Endothelial cell of umbilical vein (primary cell): ENCODE measurements around the gene RUSF1. TPM values are rescaled to one million over a fixed set of nuclear protein-coding genes. Genes with fewer than 3 reads are reported as not detected.

Source experiments
- BruUV-seq: library from RNA; stranded (reverse); fragments of 400-500 nt; replicated peaks from 2 replicates; lab custom pipeline; 2021; lab: Mats Ljungman, UMichigan
- CTCF ChIA-PET: fragments of 300-600, 350-600 bp; sonication (Branson Sonifier 250); formaldehyde crosslinking; loops from one replicate; lab custom pipeline; 2021; ENCODE audit warnings: antibody characterized with exemption, inconsistent platforms; lab: Charles Lee
- POLR2A ChIA-PET: fragments of 300-600, 350-600 bp; sonication (Branson Sonifier 250); formaldehyde crosslinking; loops from one replicate; lab custom pipeline; 2021; ENCODE audit warnings: antibody characterized with exemption, inconsistent platforms; lab: Charles Lee
- DNase-seq: peaks from one replicate; pipeline ENCODE4 v3.0.0-alpha.2; 2011; ENCODE audit warnings: low read depth, low spot score
- FAIRE-seq: peaks from 2 replicates; lab custom pipeline; 2011; peaks lifted over from hg19 to GRCh38; lab: Jason Lieb, UNC
- H2AFZ ChIP-seq: 2 replicates; pipeline ENCODE4 v1.6.0; 2012; ENCODE audit warnings: low read depth, low read length, control low read depth, inconsistent platforms
- H3K27ac ChIP-seq: 2 replicates; pipeline ENCODE4 v1.5.1; 2011; ENCODE audit warnings: low read depth, mild to moderate bottlenecking, control low read depth, low read length, moderate library complexity; ENCODE audit not compliant: insufficient read depth
- H3K27me3 ChIP-seq, 2 experiments: 2 replicates each; pipeline versions ENCODE4 v1.6.0 to v1.6.1; 2011; ENCODE audit warnings: low read length in 2 of 2, mixed read lengths in 1 of 2; ENCODE audit not compliant: control insufficient read depth in 2 of 2, insufficient read depth in 2 of 2
- H3K36me3 ChIP-seq, 2 experiments: 2 replicates in 1 of 2; 3 replicates in 1 of 2; pipeline ENCODE4 v1.5.1; 2011; ENCODE audit warnings: low read length in 2 of 2, mild to moderate bottlenecking in 1 of 2, moderate library complexity in 1 of 2; ENCODE audit not compliant: control insufficient read depth in 2 of 2, insufficient read depth in 2 of 2; ENCODE audit errors: extremely low read depth in 1 of 2
- H3K4me1 ChIP-seq: 3 replicates; pipeline ENCODE4 v1.5.1; 2011; ENCODE audit warnings: mild to moderate bottlenecking, low read length; ENCODE audit not compliant: control insufficient read depth, insufficient read depth; ENCODE audit errors: extremely low read depth
- H3K4me2 ChIP-seq: 2 replicates; pipeline ENCODE4 v1.6.1; 2011; ENCODE audit warnings: low read length, control low read depth, mixed read lengths; ENCODE audit not compliant: insufficient read depth
- H3K4me3 ChIP-seq, 3 experiments: fragments of 200-600 bp in 1 of 3; sonication (generic), shearing (Covaris generic) in 1 of 3; replicated peaks in 1 of 3; 2 replicates each; pipeline ENCODE4 v1.5.1; 2011 to 2016; ENCODE audit warnings: control low read depth in 3 of 3, low read length in 3 of 3, mild to moderate bottlenecking in 2 of 3, inconsistent platforms in 1 of 3, low read depth in 1 of 3, moderate library complexity in 1 of 3; ENCODE audit not compliant: insufficient read depth in 1 of 3
- H3K79me2 ChIP-seq: 2 replicates; pipeline ENCODE4 v1.6.0; 2012; ENCODE audit warnings: low read length, inconsistent platforms; ENCODE audit not compliant: control insufficient read depth, insufficient read depth
- H3K9ac ChIP-seq: replicated peaks from 2 replicates; pipeline ENCODE3; 2011; ENCODE audit warnings: low read length, control low read depth; ENCODE audit not compliant: insufficient read depth; ENCODE audit errors: extremely low read depth
- H3K9me1 ChIP-seq: replicated peaks from 3 replicates; pipeline ENCODE4 v1.6.0; 2011; ENCODE audit warnings: mild to moderate bottlenecking, low read length; ENCODE audit not compliant: control insufficient read depth, insufficient read depth; ENCODE audit errors: extremely low read depth
- H3K9me3 ChIP-seq: replicated peaks from 2 replicates; pipeline ENCODE4 v1.5.1; 2012; ENCODE audit warnings: low read length, inconsistent platforms; ENCODE audit not compliant: control insufficient read depth, insufficient read depth
- H4K20me1 ChIP-seq: replicated peaks from 2 replicates; pipeline ENCODE3; 2011; ENCODE audit warnings: mild to moderate bottlenecking, low read length; ENCODE audit not compliant: control insufficient read depth, insufficient read depth; ENCODE audit errors: extremely low read depth
- EZH2 ChIP-seq: IDR thresholded peaks from 2 replicates; pipeline ENCODE4 v1.6.1; 2012; ENCODE audit warnings: borderline replicate concordance, low read depth, mild to moderate bottlenecking, moderate library complexity, low read length, inconsistent platforms; ENCODE audit not compliant: severe bottlenecking
- FOS ChIP-seq: IDR thresholded peaks from 2 replicates; pipeline ENCODE4 v1.6.1; 2011; ENCODE audit warnings: mild to moderate bottlenecking, low read length, moderate library complexity, borderline replicate concordance; ENCODE audit not compliant: insufficient read depth
- MYC ChIP-seq: IDR thresholded peaks from one replicate; pipeline ENCODE4 v1.6.1; 2011; ENCODE audit warnings: mild to moderate bottlenecking, low read depth, low read length
- POLR2A ChIP-seq: IDR thresholded peaks from 2 replicates; pipeline ENCODE4 v1.6.1; 2012; ENCODE audit warnings: low read depth, mild to moderate bottlenecking, control low read depth, low read length
- POLR2AphosphoS5 ChIP-seq: IDR thresholded peaks from 2 replicates; pipeline ENCODE4 v1.6.1; 2012; ENCODE audit warnings: low read depth, mild to moderate bottlenecking, control low read depth, low read length, moderate library complexity; ENCODE audit not compliant: insufficient read depth
- dilution Hi-C: fragments of 300-500 bp; cut with MboI; formaldehyde crosslinking; loops from one replicate; pipeline ENCODE4 v1.15.0; 2019; ENCODE audit warnings: low sequenced_read_pairs; ENCODE audit not compliant: extremely low pct_ligation_motif_present
- intact Hi-C: fragments of 100-400 bp; cut with micrococcal nuclease; formaldehyde crosslinking; loops from one replicate; pipeline ENCODE4 v1.10.0; 2022
- polyA plus RNA-seq, 4 experiments: library from polyadenylated mRNA; depleted of rRNA in 3 of 4; stranded (reverse) in 3 of 4; unstranded in 1 of 4; fragments of >200 nt; gene quantifications; 2 replicates each; pipeline versions ENCODE4 v1.2.1 to v1.2.3, GENCODE V29; 2011 to 2012; ENCODE audit warnings: missing spikeins in 1 of 4
- total RNA-seq: library from RNA; stranded (reverse); gene quantifications from 2 replicates; pipeline ENCODE4 v1.2.3, GENCODE V29; 2021
- TF ChIP-seq, protein P1 (sequence below): IDR thresholded peaks from 2 replicates; pipeline ENCODE4 v1.6.1; 2011; ENCODE audit not compliant: insufficient read depth, insufficient read length

Gene RUSF1
- total and polyA plus RNA-seq, 2 donors (not counting 3 experiments of a cell fraction or from before 2014, with no cell fraction given): 36.4 to 40.3 TPM

GRCh38 chr16:31530405-31530804 is 22.2 kb upstream of the RUSF1 start:
- BruUV-seq: no TSS peak
- ChIA-PET POLR2A (no interaction called here), CTCF (no interaction called here)
- H3K9me1 ChIP-seq: no peaks in the 10 kb centered on the region
- no peak overlapping the region for H3K27ac ChIP-seq
- H2AFZ ChIP-seq: no peak overlapping the region
- no peaks in the 10 kb centered on the region for H3K36me3 ChIP-seq
- no peaks in the 10 kb centered on the region for H3K79me2 ChIP-seq
- peaks cover 23 to 28% of the 10 kb centered on the region in 2 experiments for H3K27me3 ChIP-seq
- intact Hi-C loops (no loop called here), dilution Hi-C loops (no loop called here)
- H3K4me3 ChIP-seq: no peak overlapping the region
- no peak for TF ChIP-seq FOS
- H4K20me1 ChIP-seq: no peaks in the 10 kb centered on the region
- no peak for DNase-seq
- no peak overlapping the region for H3K4me2 ChIP-seq
- no peaks in the 10 kb centered on the region for H3K4me1 ChIP-seq
- FAIRE-seq: no peak
- H3K9me3 ChIP-seq: no peaks in the 10 kb centered on the region
- H3K9ac ChIP-seq: no peak overlapping the region

GRCh38 chr16:31529937-31530312 is 21.7 kb upstream of the RUSF1 start:
- intact Hi-C loops: no loop called here
- TF ChIP-seq EZH2: no peak
- TF ChIP-seq, protein P1, sequence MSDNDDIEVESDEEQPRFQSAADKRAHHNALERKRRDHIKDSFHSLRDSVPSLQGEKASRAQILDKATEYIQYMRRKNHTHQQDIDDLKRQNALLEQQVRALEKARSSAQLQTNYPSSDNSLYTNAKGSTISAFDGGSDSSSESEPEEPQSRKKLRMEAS: no peak
- no peak for TF ChIP-seq FOS
- no peak for TF ChIP-seq MYC
- no peak for TF ChIP-seq POLR2A
- no peak for TF ChIP-seq POLR2AphosphoS5

More at GRCh38 chr16:31529937-31530312, 21.7 kb upstream of the RUSF1 start:
- H3K4me3 ChIP-seq: no peak overlapping the region
- no peak for DNase-seq
- CTCF ChIA-PET: no interaction called here
- H3K4me2 ChIP-seq: no peak overlapping the region
- H3K9ac ChIP-seq: no peak overlapping the region
- POLR2A ChIA-PET: no interaction called here
- H3K9me1 ChIP-seq: no peaks in the 10 kb centered on the region
- dilution Hi-C loops: no loop called here
- H4K20me1 ChIP-seq: no peaks in the 10 kb centered on the region
- no peaks in the 10 kb centered on the region for H3K79me2 ChIP-seq
- peaks cover 23 to 28% of the 10 kb centered on the region in 2 experiments for H3K27me3 ChIP-seq
- no peak for FAIRE-seq
- BruUV-seq: no TSS peak
- H2AFZ ChIP-seq: no peak overlapping the region
- H3K27ac ChIP-seq: no peak overlapping the region
- no peaks in the 10 kb centered on the region for H3K36me3 ChIP-seq
- H3K4me1 ChIP-seq: no peaks in the 10 kb centered on the region
- no peaks in the 10 kb centered on the region for H3K9me3 ChIP-seq
